H1 (cell line): ENCODE data around the gene PDZD8.

Source experiments
- CHD1 ChIP-seq: IDR thresholded peaks from 2 replicates; pipeline ENCODE4 v1.6.1; 2012; ENCODE audit warnings: low read depth, low read length, improper control_type of control experiment
- CTCF ChIP-seq, 3 experiments: IDR thresholded peaks; 1 replicate in 2 of 3; 2 replicates in 1 of 3; pipeline versions ENCODE4 v1.5.1 to v1.6.1; 2011; ENCODE audit warnings: low read length in 3 of 3, mild to moderate bottlenecking in 3 of 3, inconsistent platforms in 2 of 3, low read depth in 1 of 3, moderate library complexity in 1 of 3; ENCODE audit not compliant: insufficient read depth in 1 of 3; ENCODE audit errors: control extremely low read depth in 1 of 3
- E2F6 ChIP-seq: IDR thresholded peaks from 2 replicates; pipeline ENCODE4 v1.6.1; 2012; ENCODE audit warnings: inconsistent platforms
- EGR1 ChIP-seq: IDR thresholded peaks from 2 replicates; pipeline ENCODE4 v1.6.1; 2011; ENCODE audit warnings: low read depth, low read length, borderline replicate concordance
- EP300 ChIP-seq, 2 experiments: IDR thresholded peaks; 1 replicate in 1 of 2; 2 replicates in 1 of 2; pipeline ENCODE4 v1.6.1; 2011 to 2012; ENCODE audit warnings: low read depth in 2 of 2, low read length in 2 of 2, mild to moderate bottlenecking in 2 of 2, borderline replicate concordance in 1 of 2, inconsistent platforms in 1 of 2, moderate library complexity in 1 of 2
- GTF2F1 ChIP-seq: IDR thresholded peaks from 2 replicates; pipeline ENCODE4 v1.6.1; 2012; ENCODE audit warnings: low read depth, low read length, improper control_type of control experiment, borderline replicate concordance
- MAX ChIP-seq: IDR thresholded peaks from 2 replicates; pipeline ENCODE4 v1.6.1; 2012; ENCODE audit warnings: inconsistent platforms
- NRF1 ChIP-seq: IDR thresholded peaks from 2 replicates; pipeline ENCODE4 v1.6.1; 2011; ENCODE audit warnings: mild to moderate bottlenecking, low read depth, low read length, improper control_type of control experiment
- POLR2A ChIP-seq, 2 experiments: IDR thresholded peaks; 1 replicate in 1 of 2; 2 replicates in 1 of 2; pipeline ENCODE4 v1.6.1; 2011; ENCODE audit warnings: low read depth in 2 of 2, low read length in 2 of 2, mild to moderate bottlenecking in 2 of 2; ENCODE audit errors: control extremely low read depth in 1 of 2
- POLR2AphosphoS5 ChIP-seq: IDR thresholded peaks from 2 replicates; pipeline ENCODE4 v1.6.1; 2011; ENCODE audit warnings: low read depth, low read length
- TBP ChIP-seq: IDR thresholded peaks from 2 replicates; pipeline ENCODE4 v1.6.1; 2011; ENCODE audit warnings: low read depth, low read length, improper control_type of control experiment
- ZNF274 ChIP-seq: IDR thresholded peaks from 2 replicates; pipeline ENCODE4 v1.7.0; 2012; ENCODE audit warnings: low read length, borderline replicate concordance; ENCODE audit errors: extremely low read depth

- TF ChIP-seq GTF2F1 = no peak
- TF ChIP-seq ZNF274 = no peak
- TF ChIP-seq E2F6 = no peak
- no peak for TF ChIP-seq POLR2AphosphoS5
- TF ChIP-seq MAX = no peak
- no peak for TF ChIP-seq CHD1
- no peak for TF ChIP-seq NRF1
- TF ChIP-seq EGR1 = no peak
- no peak for TF ChIP-seq CTCF (IDR thresholded peaks at IDR 0.05; ENCODE audit: control extremely low read depth in 1 of 3, insufficient read depth in 1 of 3, low read depth in 1 of 3, low read length in 3 of 3)
- no peak for TF ChIP-seq TBP
- no peak for TF ChIP-seq POLR2A (IDR thresholded peaks at IDR 0.05; ENCODE audit: control extremely low read depth in 1 of 2, low read depth in 2 of 2, low read length in 2 of 2)
- no peak for TF ChIP-seq EP300 (IDR thresholded peaks at IDR 0.05; ENCODE audit: borderline replicate concordance in 1 of 2, low read depth in 2 of 2, low read length in 2 of 2)
Observed at GRCh38 chr10:117412469-117413010, 37.3 kb upstream of the PDZD8 start.
